NAMALWA (cell line): ENCODE results near the gene LIPM.

Source experiments
- DNase-seq: peaks from one replicate; pipeline ENCODE4 v3.0.0-alpha.2; 2015; ENCODE audit warnings: low spot score

Gene LIPM, protein sequence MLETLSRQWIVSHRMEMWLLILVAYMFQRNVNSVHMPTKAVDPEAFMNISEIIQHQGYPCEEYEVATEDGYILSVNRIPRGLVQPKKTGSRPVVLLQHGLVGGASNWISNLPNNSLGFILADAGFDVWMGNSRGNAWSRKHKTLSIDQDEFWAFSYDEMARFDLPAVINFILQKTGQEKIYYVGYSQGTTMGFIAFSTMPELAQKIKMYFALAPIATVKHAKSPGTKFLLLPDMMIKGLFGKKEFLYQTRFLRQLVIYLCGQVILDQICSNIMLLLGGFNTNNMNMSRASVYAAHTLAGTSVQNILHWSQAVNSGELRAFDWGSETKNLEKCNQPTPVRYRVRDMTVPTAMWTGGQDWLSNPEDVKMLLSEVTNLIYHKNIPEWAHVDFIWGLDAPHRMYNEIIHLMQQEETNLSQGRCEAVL

DNA sequence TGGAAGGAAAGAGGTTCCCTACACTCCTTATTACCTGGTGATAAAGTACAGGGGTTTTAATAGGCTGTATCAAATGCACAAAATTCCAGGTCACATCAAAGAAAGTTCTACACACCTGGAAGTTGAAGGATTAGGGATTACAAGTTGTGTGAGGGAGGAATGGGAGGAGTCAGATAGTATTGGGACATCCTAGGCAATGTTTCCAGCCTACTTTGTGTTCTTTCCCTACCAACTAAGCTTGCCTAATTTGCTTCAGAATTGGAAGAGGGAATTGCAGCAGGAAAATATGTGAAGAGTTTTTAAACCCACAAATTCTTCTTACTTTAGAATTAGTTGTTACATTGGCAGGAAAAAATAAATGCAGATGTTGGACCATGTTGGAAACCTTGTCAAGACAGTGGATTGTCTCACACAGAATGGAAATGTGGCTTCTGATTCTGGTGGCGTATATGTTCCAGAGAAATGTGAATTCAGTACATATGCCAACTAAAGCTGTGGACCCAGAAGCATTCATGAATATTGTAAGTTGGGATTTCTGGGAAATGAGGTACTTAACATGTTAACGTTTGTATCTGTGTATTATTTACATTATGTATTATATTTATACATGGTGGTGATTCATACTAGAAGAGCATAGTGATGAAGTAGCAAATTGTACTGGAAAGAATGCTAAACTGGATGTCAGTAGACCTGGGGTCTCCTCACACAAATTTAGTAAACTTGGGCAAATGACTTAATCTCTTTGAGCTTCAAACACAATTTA is at the start of gene LIPM:
Gene LIPM (plus strand): TSS at position 208 of the 763 bp plus-strand sequence. CDS start 167 bp downstream, at position 375.
- DNase-seq, result no peak

DNA sequence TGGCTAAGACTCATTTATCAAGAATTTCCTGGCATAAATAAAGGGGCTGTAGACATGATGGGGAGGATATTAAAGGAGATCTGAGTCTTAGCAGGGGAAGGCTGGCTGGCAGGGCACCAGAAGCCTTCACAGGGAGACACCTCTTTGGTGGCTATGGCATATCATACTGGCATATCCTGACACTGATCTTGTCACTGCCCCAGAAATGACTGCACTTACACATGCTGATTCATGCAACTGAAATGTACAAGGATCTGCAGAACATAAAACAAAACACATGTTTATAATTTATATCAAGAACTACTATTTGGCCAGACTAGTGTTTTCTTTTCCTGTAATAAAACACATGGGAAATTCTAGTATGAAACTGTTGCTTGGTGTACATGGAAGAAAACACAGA is 48.2 kb upstream of the LIPM start:
- DNase-seq, result no peak

DNA sequence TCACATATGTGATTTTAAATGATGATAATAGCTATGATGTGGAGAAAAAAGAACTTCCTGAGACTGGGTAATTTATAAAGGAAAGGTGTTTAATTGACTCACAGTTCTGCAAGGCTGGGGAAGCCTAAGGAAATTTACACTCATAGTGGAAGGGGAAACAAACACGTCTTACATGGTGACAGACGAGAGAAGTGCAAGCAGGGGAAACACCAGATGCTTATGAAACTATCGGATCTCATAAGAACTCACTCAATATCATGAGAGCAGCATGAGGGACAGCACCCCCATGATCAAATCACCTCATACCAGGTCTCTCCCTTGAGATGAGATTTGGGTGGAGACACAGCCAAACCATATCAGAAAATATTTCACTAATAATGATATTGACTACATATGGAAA is 46.8 kb upstream of the LIPM start:
- DNase-seq, result no peak

DNA sequence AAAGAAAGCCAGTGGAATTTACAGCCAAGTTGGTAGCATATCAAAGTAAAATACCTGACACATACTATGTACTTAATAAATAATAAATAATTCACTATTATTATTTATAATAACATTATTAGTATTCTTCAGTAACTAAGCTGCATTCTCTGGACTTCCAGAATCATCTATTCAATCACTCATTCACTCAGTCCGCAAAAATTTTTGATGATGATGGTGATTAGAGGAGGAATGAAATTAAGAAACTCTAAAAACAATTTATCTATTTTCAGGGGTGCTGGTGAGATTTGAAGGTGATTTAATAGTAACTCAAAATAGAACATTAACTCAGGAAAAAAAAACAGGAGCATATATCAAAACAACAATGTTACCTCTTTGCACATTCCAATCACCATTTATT is 45.9 kb upstream of the LIPM start:
- DNase-seq, result no peak

DNA sequence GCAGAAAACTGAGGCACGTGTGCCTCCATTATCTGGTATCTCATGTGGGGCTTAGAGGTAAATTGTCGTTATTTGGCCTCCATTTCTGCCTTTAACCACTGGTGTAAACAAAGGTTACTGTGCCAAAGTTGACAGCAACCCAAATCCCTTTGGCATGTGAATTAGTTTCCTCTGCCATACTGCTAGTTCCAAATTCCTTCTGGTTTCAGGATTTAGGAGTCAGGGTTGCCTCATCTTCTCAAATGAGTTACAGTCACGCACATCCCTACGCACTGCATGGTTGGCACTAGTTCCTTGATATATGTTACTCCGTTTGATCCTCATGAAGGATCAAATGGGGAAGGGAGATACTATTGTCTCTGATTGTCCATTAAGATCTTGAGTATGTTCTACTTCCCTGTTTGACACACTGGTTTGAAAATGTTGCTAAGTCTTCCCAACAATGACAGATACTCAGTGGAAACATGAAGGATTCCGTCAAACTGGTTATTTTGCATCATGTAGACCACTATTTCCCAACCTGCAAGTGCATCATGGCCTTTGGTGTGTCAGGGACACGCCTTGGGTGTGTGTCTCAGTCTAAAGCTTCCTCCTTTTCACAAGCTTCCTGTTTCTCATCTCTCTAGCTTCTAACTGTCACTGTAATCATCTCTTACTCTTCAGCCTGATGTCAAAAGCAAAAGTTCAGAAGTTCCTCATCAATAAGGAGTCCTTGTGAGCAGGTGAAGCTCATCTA is 43.0 kb upstream of the LIPM start, which contains the start of gene LIPN:
Gene LIPN (plus strand): TSS at position 655 of the 736 bp plus-strand sequence. CDS start 1,386 bp downstream, outside the sequence.
- DNase-seq, result peak; percentile 14

DNA sequence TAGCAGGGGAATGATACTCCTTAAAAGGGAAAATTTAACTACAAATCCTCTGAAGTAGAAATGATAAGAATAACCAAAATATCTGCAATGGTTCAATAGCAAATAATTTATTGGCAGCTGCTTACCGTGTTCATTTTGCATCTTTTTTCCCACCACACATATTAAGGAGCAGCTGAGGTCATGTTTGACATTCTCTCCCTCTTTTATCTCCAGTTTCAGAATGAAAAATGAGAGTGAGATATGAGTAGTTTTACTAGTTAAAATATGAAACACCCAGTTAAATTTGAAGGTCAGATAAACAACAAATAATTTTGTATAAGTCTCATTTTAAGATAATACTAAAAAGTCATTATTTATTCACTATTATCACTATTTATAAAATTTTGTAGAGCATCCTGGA is 39.6 kb upstream of the LIPM start:
- no peak for DNase-seq

DNA sequence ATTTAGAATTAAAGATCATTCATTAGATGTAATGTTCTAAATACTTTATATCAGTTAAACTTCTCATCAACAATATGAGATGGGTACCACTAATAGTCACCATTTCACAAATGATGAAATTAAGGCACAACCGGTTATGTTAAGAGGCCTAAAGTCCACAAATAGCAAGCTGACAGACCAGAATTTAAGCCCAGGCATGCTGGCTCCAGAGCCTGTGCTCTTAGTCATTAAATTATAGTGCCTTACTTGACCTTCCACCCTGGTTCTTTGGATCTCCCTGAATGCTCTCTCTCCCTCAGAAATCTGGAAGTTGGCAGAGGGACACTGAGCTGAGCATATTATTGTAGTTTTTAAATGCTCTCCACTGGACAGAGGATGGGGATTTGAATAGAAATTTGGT is 39.1 kb upstream of the LIPM start:
- no peak for DNase-seq

DNA sequence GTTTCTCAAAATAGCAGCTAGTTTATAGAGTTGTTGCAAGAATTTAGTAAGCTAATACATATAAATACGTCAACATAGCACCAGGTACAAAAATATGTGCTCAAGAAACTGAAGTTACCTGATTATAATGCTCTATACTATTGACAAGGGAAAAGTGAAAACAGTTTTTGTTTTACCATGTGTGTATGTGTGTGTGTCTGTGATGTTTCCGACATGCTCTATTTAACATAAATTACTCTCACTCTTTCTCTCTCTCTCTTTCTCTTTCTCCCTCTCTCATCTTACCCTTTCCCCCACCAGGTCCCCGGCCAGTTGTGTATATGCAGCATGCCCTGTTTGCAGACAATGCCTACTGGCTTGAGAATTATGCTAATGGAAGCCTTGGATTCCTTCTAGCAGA is 38.4 kb upstream of the LIPM start:
- DNase-seq, result no peak

DNA sequence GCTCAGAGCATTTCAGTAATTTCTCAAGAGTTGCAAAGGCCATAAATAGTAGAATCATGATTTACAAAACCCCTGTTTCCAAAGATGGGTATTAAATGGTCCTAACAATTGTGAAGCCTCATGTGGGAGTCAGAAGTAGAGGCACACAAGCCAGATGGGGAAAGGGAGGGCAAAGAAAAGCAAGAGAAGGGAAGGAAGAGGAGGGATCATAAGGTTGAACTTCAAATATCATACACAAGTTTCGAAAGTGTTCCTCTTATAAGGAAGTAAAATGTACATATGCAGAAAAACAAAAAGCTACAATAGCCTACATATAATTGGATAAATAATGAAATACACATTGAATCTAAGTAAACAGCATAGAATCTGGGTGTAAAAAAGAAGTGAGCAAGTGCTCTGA is 36.7 kb upstream of the LIPM start:
- no peak for DNase-seq

DNA sequence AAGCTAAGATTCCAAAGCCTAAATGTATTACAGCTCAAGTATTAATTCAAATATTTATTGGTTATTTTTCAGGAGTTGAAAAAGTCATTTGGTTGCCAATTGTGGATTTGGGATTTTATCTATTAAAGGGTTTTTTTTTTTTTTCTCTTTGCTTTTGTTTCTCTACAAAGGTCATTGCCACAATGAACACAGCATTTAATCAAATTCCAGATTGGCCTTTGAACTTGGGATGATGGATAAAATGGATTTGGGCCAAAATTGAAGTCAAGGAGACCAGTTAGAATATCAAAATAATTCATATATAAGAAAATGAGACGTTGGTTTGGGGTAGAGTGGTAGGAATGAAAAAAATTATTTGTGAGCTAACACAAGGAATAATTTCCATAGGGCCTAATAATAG is 33.1 kb upstream of the LIPM start:
- no peak for DNase-seq

DNA sequence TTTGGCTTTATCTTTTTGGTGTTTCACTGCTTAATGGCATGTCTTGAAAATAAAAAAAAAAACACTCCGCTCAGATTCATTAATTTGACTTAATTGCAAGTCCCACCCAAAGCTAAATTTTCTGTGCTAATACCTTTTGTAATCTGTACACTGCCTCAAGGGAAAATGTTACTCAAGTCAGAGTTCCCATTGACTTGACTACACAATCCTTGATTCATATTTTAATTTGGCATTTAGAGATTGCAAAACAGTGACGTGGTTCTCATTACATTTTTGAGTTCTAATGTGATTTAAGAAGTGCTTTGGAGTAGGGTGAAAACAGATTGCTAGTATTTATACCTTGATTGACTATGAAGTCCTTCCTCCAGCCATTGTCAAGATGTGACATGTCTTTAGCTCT is 21.3 kb upstream of the LIPM start:
- no peak for DNase-seq

DNA sequence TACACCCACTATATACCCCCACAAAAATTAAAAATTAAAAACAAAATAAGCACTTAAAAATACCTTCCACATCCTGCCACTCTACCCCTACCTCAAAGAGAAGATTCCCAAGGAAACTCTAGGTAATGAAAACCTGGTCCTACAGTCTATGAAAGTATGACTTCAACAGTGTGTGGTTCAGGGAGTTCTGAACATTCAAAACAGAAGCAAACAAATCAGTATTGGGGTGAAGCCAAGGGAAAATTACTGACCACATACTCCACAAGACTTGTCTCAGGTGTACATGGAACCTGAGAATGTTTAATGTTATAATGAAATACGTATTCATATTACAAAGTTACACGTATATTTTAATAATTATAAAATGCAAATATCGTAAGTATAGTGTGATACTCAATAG is 20.3 kb upstream of the LIPM start:
- no peak for DNase-seq

DNA sequence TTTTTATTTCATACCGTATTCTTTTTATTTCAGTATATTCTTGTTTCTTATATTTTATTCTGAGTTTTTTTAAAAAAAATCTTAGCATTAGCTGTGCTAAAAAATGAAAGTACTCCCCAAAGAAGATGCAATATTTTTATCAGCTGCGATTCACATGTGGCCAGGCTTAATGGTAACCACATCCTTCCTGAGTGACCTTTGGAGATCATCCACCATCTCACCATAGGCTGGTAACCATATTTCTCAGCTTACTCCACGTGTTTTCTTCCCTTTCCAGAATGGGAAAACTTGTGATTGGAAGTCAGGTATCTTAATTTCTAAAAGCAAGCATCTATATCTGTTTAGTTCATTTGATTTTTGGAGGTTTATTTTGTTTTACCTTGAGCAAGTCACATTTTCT is 18.8 kb upstream of the LIPM start:
- no peak for DNase-seq

DNA sequence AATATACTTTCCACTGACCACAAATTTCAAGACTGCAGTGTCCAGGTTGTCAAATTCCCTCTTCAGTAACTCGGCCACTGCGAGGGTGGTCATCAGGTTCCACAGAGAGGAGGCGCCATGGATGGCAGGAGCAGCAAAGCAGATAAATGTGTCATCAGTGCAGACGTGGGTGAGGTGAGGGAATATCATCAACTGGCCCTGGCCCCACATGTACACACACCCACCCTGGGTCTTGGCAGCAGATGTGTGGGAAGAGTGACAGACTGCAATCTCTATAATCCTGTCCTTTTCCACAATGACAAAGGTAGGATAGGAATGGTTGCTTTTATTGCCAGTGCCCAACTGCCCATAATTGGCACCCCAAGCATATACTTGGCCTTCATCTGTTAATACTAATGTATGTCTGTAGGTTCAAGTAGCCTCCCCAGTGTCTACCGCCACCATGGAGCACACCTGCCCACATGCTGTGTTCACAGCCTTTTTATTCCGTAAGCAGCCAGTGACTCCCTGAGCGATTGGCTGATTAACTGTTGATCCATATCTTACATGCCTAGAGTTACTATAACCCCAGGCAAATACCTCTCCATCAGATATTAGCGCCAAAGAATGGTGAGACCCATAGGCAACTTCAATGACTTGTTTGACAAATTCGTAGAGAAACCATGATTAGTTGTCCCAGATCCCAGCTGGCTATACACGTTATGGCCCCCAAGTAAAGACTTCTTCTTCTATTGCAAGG is 16.3 kb upstream of the LIPM start:
- DNase-seq, result no peak

DNA sequence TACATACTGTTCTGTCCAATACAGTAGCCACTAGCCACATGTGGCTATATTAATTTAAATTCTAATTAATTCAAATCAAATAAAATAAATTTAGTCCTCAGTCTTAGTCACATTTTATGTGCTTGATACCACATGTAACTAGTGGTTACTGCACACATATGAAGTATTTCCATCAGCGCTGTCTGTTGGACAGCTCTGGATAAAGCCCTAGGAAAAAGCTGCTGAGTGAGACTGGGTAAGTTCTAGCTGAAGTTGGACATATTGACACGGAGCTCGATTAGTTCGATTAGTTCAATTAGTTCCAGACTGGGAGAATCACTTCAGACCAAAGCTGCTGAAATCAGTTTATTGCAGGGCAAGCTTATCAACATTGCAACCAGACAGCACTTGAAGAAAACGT is 15.1 kb upstream of the LIPM start:
- DNase-seq, result no peak

DNA sequence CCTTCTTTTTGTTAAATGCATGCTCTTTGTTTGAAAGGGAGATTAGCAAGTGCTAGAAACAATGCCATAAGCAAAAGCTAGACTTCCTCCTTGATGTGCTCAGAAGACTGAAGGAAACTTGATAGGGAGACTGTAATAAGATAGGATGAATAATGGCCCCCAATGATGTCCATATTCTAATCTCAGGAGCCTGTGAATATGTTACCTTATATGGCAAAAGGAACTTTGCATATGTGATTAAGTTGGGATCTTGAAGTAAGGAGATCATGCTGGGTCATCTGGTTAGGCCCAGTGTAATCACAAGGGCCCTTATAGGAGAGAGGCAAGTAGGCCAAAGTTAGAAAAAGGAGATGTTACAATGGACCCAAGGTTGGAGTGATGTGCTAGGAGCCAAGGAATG is 13.6 kb upstream of the LIPM start:
- DNase-seq, result no peak

DNA sequence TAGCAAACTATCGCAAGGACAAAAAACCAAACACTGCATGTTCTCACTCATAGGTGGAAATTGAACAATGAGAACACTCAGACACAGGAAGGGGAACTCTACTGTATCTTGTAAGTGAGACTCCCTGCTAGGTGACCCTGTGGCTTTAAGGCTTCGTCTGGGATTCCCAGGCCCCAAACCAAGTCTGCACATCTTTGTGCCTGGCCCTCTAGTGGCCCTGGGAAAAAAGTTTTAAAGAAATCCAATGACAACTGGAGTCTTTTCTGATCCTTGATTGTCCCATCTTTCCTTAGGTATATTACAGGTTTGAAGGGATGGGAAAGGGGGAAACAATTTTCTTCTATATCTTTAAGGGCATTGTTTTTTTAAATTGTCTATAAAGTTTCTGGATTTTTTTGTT is 10.6 kb upstream of the LIPM start:
- DNase-seq, result peak; percentile 54

DNA sequence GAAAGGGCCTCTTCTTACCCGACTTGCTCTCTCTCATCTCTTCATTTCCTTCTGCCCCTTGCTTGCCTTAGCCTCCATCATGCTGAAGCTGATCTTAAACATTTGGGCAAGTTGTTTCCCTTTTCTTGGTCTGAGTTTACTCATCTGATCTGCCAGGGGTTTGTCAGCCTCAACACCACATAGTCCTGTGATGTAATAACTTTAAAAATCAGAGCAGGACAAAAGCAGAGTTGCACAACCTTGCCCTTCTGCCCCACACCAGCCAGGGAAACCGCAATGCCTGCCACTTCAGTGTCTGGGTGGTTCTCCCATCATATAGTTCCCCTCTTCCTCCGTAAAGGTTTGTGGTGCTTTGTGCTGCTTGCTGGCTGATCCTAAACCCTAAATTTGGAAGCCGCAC is 9.9 kb upstream of the LIPM start:
- no peak for DNase-seq

DNA sequence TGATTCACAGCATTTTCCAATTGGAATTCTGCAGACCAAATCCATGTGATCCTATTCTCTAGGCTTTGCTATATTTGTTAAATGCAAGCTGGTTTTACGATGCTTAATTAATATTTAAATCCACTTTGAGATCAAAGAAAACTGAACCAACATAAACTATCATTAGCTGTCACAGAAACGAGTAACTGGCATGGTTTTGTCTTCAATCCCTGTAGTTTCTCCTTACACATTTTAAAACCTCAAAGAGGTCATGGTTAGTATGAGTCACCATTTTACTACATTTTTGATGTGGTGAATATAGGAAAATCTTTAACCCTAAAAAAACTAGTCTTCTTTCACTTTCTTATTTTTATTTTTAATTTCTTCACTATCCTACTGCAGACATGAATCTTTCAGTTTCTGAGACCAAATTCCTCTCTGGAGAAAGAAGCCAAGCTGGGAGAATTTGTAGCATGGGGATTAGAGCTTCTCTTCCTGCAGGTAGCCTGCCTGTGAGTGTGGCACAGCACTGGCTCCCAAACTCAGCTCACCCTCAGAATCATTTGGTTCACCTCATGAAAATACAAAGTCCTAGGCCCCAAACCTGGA is 8.7 kb upstream of the LIPM start:
- DNase-seq, result no peak

DNA sequence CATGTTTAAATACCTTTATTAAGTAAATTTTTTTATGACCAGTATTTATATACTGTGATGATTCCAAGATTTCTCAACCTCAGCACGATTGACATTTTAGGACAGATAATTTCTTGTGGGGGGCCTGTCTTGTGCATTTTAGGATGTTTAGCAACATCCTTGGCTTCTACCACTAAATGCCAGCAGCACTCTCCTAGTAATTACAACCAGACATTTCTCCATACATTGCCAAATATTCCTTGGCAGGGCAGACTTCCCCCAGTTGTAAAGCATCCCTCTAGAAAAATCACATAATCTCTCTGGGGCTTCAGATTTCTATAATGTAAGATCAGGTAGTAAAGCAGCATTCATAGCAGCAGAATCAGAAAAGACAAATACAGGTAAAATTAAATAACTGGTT is 7.8 kb upstream of the LIPM start:
- DNase-seq, result no peak
